Stomach (tissue), 4 donors: ENCODE measurements around the gene SMARCA4.
"Not testable (repeated sequence)": the region's sequence is repeated elsewhere in the genome, so short reads cannot be mapped to it uniquely, and the experiment has no call there.

Experiments
- EP300 ChIP-seq: sonication (generic); formaldehyde crosslinking; IDR thresholded peaks from one replicate; pipeline ENCODE4 v1.6.1; 2017; ENCODE audit warnings: antibody characterized with exemption
- POLR2A ChIP-seq, 4 donors: fragments of 450-650 bp; IDR thresholded peaks; one replicate each; pipeline ENCODE4 v1.6.1; 2016; ENCODE audit warnings: antibody characterized with exemption in 4 of 4, control low read depth in 2 of 4, mild to moderate bottlenecking in 1 of 4, moderate library complexity in 1 of 4
- POLR2AphosphoS5 ChIP-seq, 3 donors: sonication (generic); formaldehyde crosslinking; IDR thresholded peaks; one replicate each; pipeline ENCODE4 v1.6.1; 2016; ENCODE audit warnings: antibody characterized with exemption in 3 of 3
- TF ChIP-seq, protein P1 (sequence below), 7 experiments: fragments of 450-650 bp in 4 of 7; fragments of 200-600 bp in 3 of 7; sonication (generic) in 3 of 7; IDR thresholded peaks; one replicate each; pipeline ENCODE4 v1.5.1; 2016 to 2019; ENCODE audit warnings: antibody characterized with exemption in 7 of 7, control low read depth in 2 of 7, mild to moderate bottlenecking in 1 of 7

DNA sequence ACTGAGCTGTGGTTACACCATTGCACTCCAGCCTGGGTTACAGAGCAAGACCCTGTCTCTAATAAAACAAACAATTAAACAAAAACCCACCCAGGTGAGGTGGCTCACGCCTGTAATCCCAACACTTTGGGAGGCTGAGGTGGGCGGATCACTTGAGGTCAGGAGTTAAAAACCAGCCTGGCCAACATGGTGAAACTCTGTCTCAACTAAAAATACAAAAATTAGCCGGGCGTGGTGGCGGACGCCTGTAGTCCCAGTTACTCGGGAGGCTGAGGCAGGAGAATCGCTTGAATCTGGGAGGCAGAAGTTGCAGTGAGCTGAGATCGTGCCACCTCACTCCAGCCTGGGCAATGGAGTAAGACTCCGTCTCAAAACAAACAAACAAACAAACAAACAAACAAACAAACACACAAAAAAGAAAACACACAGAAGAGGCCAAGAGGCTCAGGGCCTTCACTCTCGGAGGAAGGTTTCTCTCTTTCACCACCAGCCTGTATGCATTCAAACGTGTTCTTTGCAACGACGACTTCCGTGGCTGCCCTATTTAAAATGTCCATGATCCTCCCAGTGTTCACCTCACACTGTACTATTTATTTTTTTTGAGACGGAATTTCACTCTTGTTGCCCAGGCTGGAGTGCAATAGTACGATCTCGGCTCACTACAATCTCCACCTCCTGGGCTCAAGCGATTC lies 1.4 kb upstream of the SMARCA4 start:
- not testable (repeated sequence) for TF ChIP-seq POLR2AphosphoS5 (IDR thresholded peaks at IDR 0.05); POLR2A (IDR thresholded peaks at IDR 0.05); EP300
- TF ChIP-seq, protein P1, sequence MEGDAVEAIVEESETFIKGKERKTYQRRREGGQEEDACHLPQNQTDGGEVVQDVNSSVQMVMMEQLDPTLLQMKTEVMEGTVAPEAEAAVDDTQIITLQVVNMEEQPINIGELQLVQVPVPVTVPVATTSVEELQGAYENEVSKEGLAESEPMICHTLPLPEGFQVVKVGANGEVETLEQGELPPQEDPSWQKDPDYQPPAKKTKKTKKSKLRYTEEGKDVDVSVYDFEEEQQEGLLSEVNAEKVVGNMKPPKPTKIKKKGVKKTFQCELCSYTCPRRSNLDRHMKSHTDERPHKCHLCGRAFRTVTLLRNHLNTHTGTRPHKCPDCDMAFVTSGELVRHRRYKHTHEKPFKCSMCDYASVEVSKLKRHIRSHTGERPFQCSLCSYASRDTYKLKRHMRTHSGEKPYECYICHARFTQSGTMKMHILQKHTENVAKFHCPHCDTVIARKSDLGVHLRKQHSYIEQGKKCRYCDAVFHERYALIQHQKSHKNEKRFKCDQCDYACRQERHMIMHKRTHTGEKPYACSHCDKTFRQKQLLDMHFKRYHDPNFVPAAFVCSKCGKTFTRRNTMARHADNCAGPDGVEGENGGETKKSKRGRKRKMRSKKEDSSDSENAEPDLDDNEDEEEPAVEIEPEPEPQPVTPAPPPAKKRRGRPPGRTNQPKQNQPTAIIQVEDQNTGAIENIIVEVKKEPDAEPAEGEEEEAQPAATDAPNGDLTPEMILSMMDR (IDR thresholded peaks at IDR 0.05), result not testable (repeated sequence)
